Left ventricle myocardium inferior (tissue), 1 donor: Measurements from ENCODE around the gene PXDN. TPM values are rescaled to one million over a fixed set of nuclear protein-coding genes. Genes with fewer than 3 reads are reported as not detected.

ENCODE experiments used
- DNase-seq: peaks from one replicate; pipeline ENCODE4 v3.0.0-alpha.2; 2020
- H3K27ac ChIP-seq: fragments of 200-600 bp; replicated peaks from 2 replicates; pipeline ENCODE4 v1.8.0; 2021
- H3K27me3 ChIP-seq: fragments of 200-600 bp; 2 replicates; pipeline ENCODE4 v1.8.0; 2021; ENCODE audit warnings: low read depth
- H3K36me3 ChIP-seq: fragments of 200-600 bp; 2 replicates; pipeline ENCODE4 v1.8.0; 2021
- H3K4me1 ChIP-seq: fragments of 200-600 bp; 2 replicates; pipeline ENCODE4 v1.8.0; 2021
- H3K4me3 ChIP-seq: fragments of 200-600 bp; 2 replicates; pipeline ENCODE4 v1.8.0; 2021; ENCODE audit warnings: mild to moderate bottlenecking, moderate library complexity
- H3K9me3 ChIP-seq: fragments of 200-600 bp; replicated peaks from 2 replicates; pipeline ENCODE4 v1.8.0; 2021
- CTCF ChIP-seq: fragments of 200-600 bp; IDR thresholded peaks from 2 replicates; pipeline ENCODE4 v1.8.0; 2021; ENCODE audit warnings: antibody characterized with exemption, mild to moderate bottlenecking, borderline replicate concordance
- intact Hi-C: fragments of 100-400 bp; cut with micrococcal nuclease; formaldehyde crosslinking; loops from one replicate; pipeline ENCODE4 v1.11.0; 2022
- total RNA-seq: library from RNA; stranded (reverse); fragmentation: NEBNext Ultra II Directional; extraction: Animal tissue kit (Norgen Biotek cat#: 25700); gene quantifications from one replicate; pipeline ENCODE4 v1.2.1, GENCODE V29; 2021
- donor health status: DM: no; HTN: yes; CAD: no; lungs with severe emphysema.

Gene PXDN
- total RNA-seq, 1 donor from 2014 or later = 15.7 TPM

- Histone ChIP-seq H3K9me3 (no peaks in the 10 kb centered on the region), H3K27me3 (peaks cover 12% of the 10 kb centered on the region), H3K27ac (no peak overlapping the region), H3K4me3 (no peak overlapping the region), H3K36me3 (peaks cover 79% of the 10 kb centered on the region), H3K4me1 (no peaks in the 10 kb centered on the region)
- intact Hi-C loops = no loop called here
- DNase-seq = no peak
- TF ChIP-seq CTCF = no peak
Measured at GRCh38 chr2:1662606-1663180, 81.6 kb downstream of the PXDN start.

GRCh38 chr2:1661891-1662605 lies 82.3 kb downstream of the PXDN start:
- Histone ChIP-seq H3K36me3 (peaks cover 79% of the 10 kb centered on the region), H3K27ac (no peak overlapping the region)
- intact Hi-C loops = no loop called here

GRCh38 chr2:1660656-1661640 lies 83.4 kb downstream of the PXDN start:
- intact Hi-C loops = no loop called here

More at GRCh38 chr2:1661891-1662605, 82.3 kb downstream of the PXDN start:
- Histone ChIP-seq H3K9me3 (no peaks in the 10 kb centered on the region), H3K27me3 (peaks cover 17% of the 10 kb centered on the region), H3K4me3 (no peak overlapping the region), H3K4me1 (no peaks in the 10 kb centered on the region)
- no peak for TF ChIP-seq CTCF
- DNase-seq = no peak

GRCh38 chr2:1659951-1660565 lies 84.3 kb downstream of the PXDN start:
- Histone ChIP-seq H3K4me1 (peaks cover under 1% of the 10 kb centered on the region), H3K9me3 (no peaks in the 10 kb centered on the region), H3K27ac (no peak overlapping the region), H3K36me3 (peaks cover 64% of the 10 kb centered on the region), H3K4me3 (no peak overlapping the region), H3K27me3 (peaks cover 17% of the 10 kb centered on the region)
- TF ChIP-seq CTCF = no peak
- intact Hi-C loops = loop anchor here (10.0 kb wide), 1 partner anchor 65 kb away; no protein-coding TSS in a partner anchor
- no peak for DNase-seq

More at GRCh38 chr2:1660656-1661640, 83.4 kb downstream of the PXDN start:
- Histone ChIP-seq H3K36me3 (peaks cover 73% of the 10 kb centered on the region), H3K27ac (no peak overlapping the region), H3K4me1 (no peaks in the 10 kb centered on the region), H3K27me3 (peaks cover 17% of the 10 kb centered on the region), H3K4me3 (no peak overlapping the region), H3K9me3 (no peaks in the 10 kb centered on the region)
- no peak for TF ChIP-seq CTCF
- no peak for DNase-seq
